H9 (cell line): ENCODE data around the gene MYOCOS. TPM values are rescaled to one million over a fixed set of nuclear protein-coding genes. Genes with fewer than 3 reads are reported as not detected.

Experiments
- DNase-seq: peaks from one replicate; pipeline ENCODE4 v3.0.0-alpha.2; 2017
- H2AFZ ChIP-seq: one replicate; pipeline ENCODE4 v1.6.1; 2013; ENCODE audit warnings: mild to moderate bottlenecking, low read length, control low read depth, moderate library complexity
- H2AK5ac ChIP-seq: 2 replicates; pipeline ENCODE4 v1.6.1; 2013; ENCODE audit warnings: low read length, control low read depth, mixed read lengths; ENCODE audit not compliant: insufficient read length
- H2BK120ac ChIP-seq: one replicate; pipeline ENCODE4 v1.6.1; 2013; ENCODE audit warnings: low read depth, mild to moderate bottlenecking, low read length, control low read depth, inconsistent platforms; ENCODE audit not compliant: poor library complexity, severe bottlenecking
- H2BK12ac ChIP-seq: 2 replicates; pipeline ENCODE4 v1.6.1; 2013; ENCODE audit warnings: low read length, control low read depth, mixed read lengths, low read depth; ENCODE audit not compliant: insufficient read length
- H2BK15ac ChIP-seq: 2 replicates; pipeline ENCODE4 v1.6.1; 2013; ENCODE audit warnings: low read depth, low read length, control low read depth
- H2BK20ac ChIP-seq: one replicate; pipeline ENCODE4 v1.6.1; 2013; ENCODE audit warnings: low read depth, mild to moderate bottlenecking, low read length, control low read depth, inconsistent platforms; ENCODE audit not compliant: poor library complexity, severe bottlenecking
- H2BK5ac ChIP-seq: 2 replicates; pipeline ENCODE4 v1.6.1; 2013; ENCODE audit warnings: low read length, control low read depth, mixed read lengths; ENCODE audit not compliant: insufficient read length
- H3K14ac ChIP-seq: 2 replicates; pipeline ENCODE4 v1.6.1; 2013; ENCODE audit warnings: low read length, control low read depth; ENCODE audit not compliant: insufficient read depth
- H3K18ac ChIP-seq: 2 replicates; pipeline ENCODE4 v1.6.1; 2013; ENCODE audit warnings: low read depth, mild to moderate bottlenecking, mixed read lengths, low read length, control low read depth; ENCODE audit not compliant: insufficient read length
- H3K23ac ChIP-seq: 2 replicates; pipeline ENCODE4 v1.6.1; 2013; ENCODE audit warnings: low read length, control low read depth, mixed read lengths, low read depth; ENCODE audit not compliant: insufficient read length
- H3K23me2 ChIP-seq: 2 replicates; pipeline ENCODE4 v1.6.1; 2013; ENCODE audit warnings: low read depth, mild to moderate bottlenecking, mixed read lengths, low read length, control low read depth; ENCODE audit not compliant: insufficient read length, poor library complexity, severe bottlenecking
- H3K27ac ChIP-seq: 2 replicates; pipeline ENCODE4 v1.5.1; 2013; ENCODE audit warnings: low read length, control low read depth, mixed read lengths, low read depth; ENCODE audit not compliant: insufficient read length
- H3K27me3 ChIP-seq: 2 replicates; pipeline ENCODE4 v1.6.1; 2013; ENCODE audit warnings: low read length, control low read depth, inconsistent platforms; ENCODE audit not compliant: insufficient read depth
- H3K4ac ChIP-seq: 2 replicates; pipeline ENCODE4 v1.6.1; 2013; ENCODE audit warnings: low read depth, mild to moderate bottlenecking, control low read depth, inconsistent platforms, low read length, moderate library complexity
- H3K4me1 ChIP-seq: 2 replicates; pipeline ENCODE4 v1.6.1; 2013; ENCODE audit warnings: low read length, control low read depth, inconsistent platforms; ENCODE audit not compliant: insufficient read depth
- H3K4me2 ChIP-seq: 2 replicates; pipeline ENCODE4 v1.6.1; 2013; ENCODE audit warnings: low read length, control low read depth, mixed read lengths; ENCODE audit not compliant: insufficient read length, insufficient read depth
- H3K56ac ChIP-seq: 2 replicates; pipeline ENCODE4 v1.6.1; 2013; ENCODE audit warnings: low read depth, mild to moderate bottlenecking, mixed read lengths, low read length, control low read depth; ENCODE audit not compliant: insufficient read length
- H3K79me1 ChIP-seq: 2 replicates; pipeline ENCODE4 v1.6.1; 2013; ENCODE audit warnings: low read depth, mild to moderate bottlenecking, moderate library complexity, low read length, control low read depth, inconsistent platforms; ENCODE audit not compliant: insufficient read depth, poor library complexity, severe bottlenecking
- H3K79me2 ChIP-seq: 2 replicates; pipeline ENCODE4 v1.6.1; 2013; ENCODE audit warnings: low read length, control low read depth, inconsistent platforms; ENCODE audit not compliant: insufficient read depth
- H3K9ac ChIP-seq: 2 replicates; pipeline ENCODE4 v1.6.1; 2013; ENCODE audit warnings: low read length, control low read depth, mixed read lengths; ENCODE audit not compliant: insufficient read length; ENCODE audit errors: extremely low read depth
- H3K9me3 ChIP-seq: one replicate; pipeline ENCODE4 v1.6.1; 2013; ENCODE audit warnings: low read depth, low read length, inconsistent platforms; ENCODE audit not compliant: control insufficient read depth
- H3T11ph ChIP-seq: one replicate; pipeline ENCODE4 v1.6.1; 2013; ENCODE audit warnings: mild to moderate bottlenecking, low read length, control low read depth, inconsistent platforms
- H4K20me1 ChIP-seq: one replicate; pipeline ENCODE4 v1.6.1; 2013; ENCODE audit not compliant: control insufficient read depth, insufficient read length, insufficient read depth
- H4K5ac ChIP-seq: 2 replicates; pipeline ENCODE4 v1.6.1; 2013; ENCODE audit warnings: low read depth, mild to moderate bottlenecking, mixed read lengths, low read length, control low read depth; ENCODE audit not compliant: insufficient read length
- H4K8ac ChIP-seq: replicated peaks from 2 replicates; pipeline ENCODE4 v1.6.1; 2013; ENCODE audit warnings: low read length, control low read depth, mixed read lengths, low read depth; ENCODE audit not compliant: insufficient read length
- H4K91ac ChIP-seq: 2 replicates; pipeline ENCODE4 v1.6.1; 2013; ENCODE audit warnings: low read depth, mild to moderate bottlenecking, moderate library complexity, mixed read lengths, low read length, control low read depth; ENCODE audit not compliant: insufficient read length
- H3K27ac Mint-ChIP-seq, 3 experiments: 2 replicates in 2 of 3; 3 replicates in 1 of 3; pipeline ENCODE4 v1.8.0; 2020 to 2021; ENCODE audit warnings: mixed read lengths in 3 of 3, mild to moderate bottlenecking in 1 of 3, moderate library complexity in 1 of 3
- H3K27me3 Mint-ChIP-seq: 2 replicates; pipeline ENCODE4 v1.8.0; 2021; ENCODE audit warnings: low read depth, mild to moderate bottlenecking, moderate library complexity, mixed read lengths
- H3K36me3 Mint-ChIP-seq, 3 experiments: 2 replicates in 2 of 3; 3 replicates in 1 of 3; pipeline ENCODE4 v1.8.0; 2020 to 2021; ENCODE audit warnings: low read depth in 3 of 3, mixed read lengths in 3 of 3; ENCODE audit not compliant: insufficient read depth in 1 of 3
- H3K4me1 Mint-ChIP-seq, 2 experiments: 2 replicates each; pipeline ENCODE4 v1.8.0; 2020; ENCODE audit warnings: mixed read lengths in 2 of 2
- H3K4me3 Mint-ChIP-seq, 2 experiments: 2 replicates in 1 of 2; 3 replicates in 1 of 2; pipeline ENCODE4 v1.8.0; 2020 to 2021; ENCODE audit warnings: mild to moderate bottlenecking in 2 of 2, mixed read lengths in 2 of 2, moderate library complexity in 1 of 2
- H3K9me3 Mint-ChIP-seq, 2 experiments: 2 replicates in 1 of 2; 3 replicates in 1 of 2; pipeline ENCODE4 v1.8.0; 2020; ENCODE audit warnings: mild to moderate bottlenecking in 2 of 2, mixed read lengths in 2 of 2, moderate library complexity in 1 of 2
- CTCF ChIP-seq: fragments of 200-600 bp; sonication (generic); conservative IDR thresholded peaks from 3 replicates; pipeline ENCODE4 v1.8.0; 2021; ENCODE audit warnings: antibody characterized with exemption, mild to moderate bottlenecking
- WGBS: extraction: QIAGEN DNeasy Blood & Tissue Kit; methylation state at CpG from one replicate; pipeline ENCODE4 v1.1.7; 2013; ENCODE audit warnings: missing lambda C conversion rate, low lambda C conversion rate, mixed read lengths; ENCODE audit not compliant: insufficient read length; ENCODE audit errors: extremely low coverage; 5-methylcytosine and 5-hydroxymethylcytosine counted together
- total RNA-seq: library from RNA; stranded (reverse); gene quantifications from 2 replicates; pipeline ENCODE4 v1.2.1, GENCODE V29; 2021

MYOCOS gene
- total RNA-seq, 1 experiment from 2014 or later: 0.13 TPM

GRCh38 chr1:171653796-171654195 is 31.8 kb downstream of the MYOCOS start:
- no peak overlapping the region for H3K23ac ChIP-seq
- no peaks in the 10 kb centered on the region for H4K20me1 ChIP-seq
- H4K8ac ChIP-seq: no peak overlapping the region
- no peak overlapping the region for H4K91ac ChIP-seq
- no peak overlapping the region for H3K14ac ChIP-seq
- no peaks in the 10 kb centered on the region for H3K27me3 ChIP-seq
- H3K9me3 ChIP-seq: no peaks in the 10 kb centered on the region
- TF ChIP-seq CTCF: no peak
- H2BK120ac ChIP-seq: no peak overlapping the region
- H3K4me2 ChIP-seq: no peak overlapping the region
- H3K79me1 ChIP-seq: no peaks in the 10 kb centered on the region
- no peak overlapping the region for H3K4ac ChIP-seq
- H4K5ac ChIP-seq: no peak overlapping the region
- no peak overlapping the region for H2AFZ ChIP-seq
- H3K4me1 Mint-ChIP-seq: peaks cover 12 to 14% of the 10 kb centered on the region in 2 experiments
- no CpG with 5 or more reads among the region's 1 CpG for WGBS
- H2BK20ac ChIP-seq: no peak overlapping the region
- no peak overlapping the region for H2BK5ac ChIP-seq
- no peaks in the 10 kb centered on the region for H3K23me2 ChIP-seq
- H3K9me3 Mint-ChIP-seq: no peaks in the 10 kb centered on the region
- H3K27ac Mint-ChIP-seq: no peak overlapping the region
- DNase-seq: no peak
- H2BK12ac ChIP-seq: no peak overlapping the region
- no peak overlapping the region for H3K27ac ChIP-seq
- no peaks in the 10 kb centered on the region; the same call in 1 of the 2 replicates for H3K4me1 ChIP-seq
- H3K9ac ChIP-seq: no peak overlapping the region
- peaks cover 4% of the 10 kb centered on the region; the same call in 1 of the 2 replicates for H3K27me3 Mint-ChIP-seq
- H3T11ph ChIP-seq: no peak overlapping the region
- H3K79me2 ChIP-seq: no peaks in the 10 kb centered on the region
- H3K4me3 Mint-ChIP-seq: no peak overlapping the region
- H2AK5ac ChIP-seq: no peak overlapping the region
- H3K18ac ChIP-seq: no peak overlapping the region
- H3K36me3 Mint-ChIP-seq: no peaks in the 10 kb centered on the region
- H3K56ac ChIP-seq: no peak overlapping the region
- H2BK15ac ChIP-seq: no peak overlapping the region
